MCF 10A (cell line): ENCODE measurements around the gene PLAAT5. TPM values are rescaled to one million over a fixed set of nuclear protein-coding genes. Genes with fewer than 3 reads are reported as not detected.
"Not testable (repeated sequence)": the region's sequence is repeated elsewhere in the genome, so short reads cannot be mapped to it uniquely, and the experiment has no call there.

ENCODE experiments used
- BruUV-seq: library from RNA; stranded (reverse); fragments of 400-500 nt; replicated peaks from 2 replicates; lab custom pipeline; 2021; lab: Mats Ljungman, UMichigan
- CTCF ChIA-PET: fragments of 300-600 bp; sonication (Branson Sonifier 250); formaldehyde crosslinking; extraction: SDS; loops from one replicate; lab custom pipeline; 2021; ENCODE audit warnings: antibody characterized with exemption, inconsistent platforms; lab: Yijun Ruan, JAX
- POLR2A ChIA-PET: fragments of 300-600, 350-650 bp; sonication (Branson Sonifier 250); formaldehyde crosslinking; extraction: SDS; loops from one replicate; lab custom pipeline; 2020; ENCODE audit warnings: antibody characterized with exemption, inconsistent platforms; lab: Yijun Ruan, JAX
- DNase-seq: peaks from one replicate; pipeline ENCODE4 v3.0.0-alpha.2; 2018; ENCODE audit not compliant: unreplicated experiment
- H3K27ac Mint-ChIP-seq: one replicate; pipeline ENCODE4 v1.8.0; 2022; ENCODE audit warnings: mild to moderate bottlenecking, low read depth, mixed read lengths; ENCODE audit not compliant: unreplicated experiment
- H3K27me3 Mint-ChIP-seq: one replicate; pipeline ENCODE4 v1.8.0; 2022; ENCODE audit warnings: mixed read lengths; ENCODE audit not compliant: insufficient read depth, unreplicated experiment
- H3K36me3 Mint-ChIP-seq: one replicate; pipeline ENCODE4 v1.8.0; 2022; ENCODE audit warnings: mild to moderate bottlenecking, moderate library complexity, mixed read lengths; ENCODE audit not compliant: insufficient read depth, unreplicated experiment
- H3K4me1 Mint-ChIP-seq: one replicate; pipeline ENCODE4 v1.8.0; 2022; ENCODE audit warnings: mixed read lengths; ENCODE audit not compliant: insufficient read depth, unreplicated experiment
- H3K4me3 Mint-ChIP-seq: one replicate; pipeline ENCODE4 v1.8.0; 2022; ENCODE audit warnings: mild to moderate bottlenecking, moderate library complexity, mixed read lengths; ENCODE audit not compliant: unreplicated experiment
- H3K9me3 Mint-ChIP-seq: one replicate; pipeline ENCODE4 v1.8.0; 2022; ENCODE audit warnings: mixed read lengths; ENCODE audit not compliant: unreplicated experiment
- CTCF ChIP-seq: fragments of 200-600 bp; IDR thresholded peaks from one replicate; pipeline ENCODE4 v1.8.0; 2022; ENCODE audit warnings: antibody characterized with exemption, mild to moderate bottlenecking; ENCODE audit not compliant: unreplicated experiment
- intact Hi-C: fragments of 100-400 bp; cut with micrococcal nuclease; formaldehyde crosslinking; loops from 2 replicates; pipeline ENCODE4 v1.14.1; 2022
- total RNA-seq: library from RNA; stranded (reverse); gene quantifications from 2 replicates; pipeline ENCODE4 v1.2.3, GENCODE V29; 2022

The PLAAT5 gene
- total RNA-seq, 1 experiment from 2014 or later = not detected

DNA sequence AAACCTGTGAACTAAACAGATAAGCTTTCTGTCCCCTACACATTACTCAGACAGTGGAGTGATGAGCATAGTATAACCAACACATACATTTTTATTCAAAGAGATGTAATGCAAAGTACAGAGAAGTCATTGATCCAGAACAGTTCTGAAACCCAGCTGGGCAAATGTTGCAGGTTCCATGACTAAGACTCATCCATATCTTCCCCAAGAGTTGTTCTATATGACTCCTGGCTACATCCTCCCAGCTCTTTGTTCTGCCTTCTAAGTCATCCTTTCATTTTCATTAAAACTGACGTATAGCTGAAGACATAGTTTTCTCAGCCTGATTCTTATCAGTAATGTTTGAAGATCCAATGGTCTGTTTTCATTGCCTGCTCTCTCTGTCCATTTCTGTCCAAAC lies 47.3 kb downstream of the PLAAT5 start:
- no peak for TF ChIP-seq CTCF
- Mint-ChIP-seq H3K4me3 (no peak overlapping the region), H3K4me1 (peaks cover 6% of the 10 kb centered on the region), H3K27me3 (peaks cover 37% of the 10 kb centered on the region), H3K9me3 (no peaks in the 10 kb centered on the region), H3K27ac (no peak overlapping the region), H3K36me3 (no peaks in the 10 kb centered on the region)
- intact Hi-C loops = no loop called here
- no TSS peak for BruUV-seq
- POLR2A ChIA-PET = no interaction called here
- no peak for DNase-seq
- CTCF ChIA-PET = no interaction called here

DNA sequence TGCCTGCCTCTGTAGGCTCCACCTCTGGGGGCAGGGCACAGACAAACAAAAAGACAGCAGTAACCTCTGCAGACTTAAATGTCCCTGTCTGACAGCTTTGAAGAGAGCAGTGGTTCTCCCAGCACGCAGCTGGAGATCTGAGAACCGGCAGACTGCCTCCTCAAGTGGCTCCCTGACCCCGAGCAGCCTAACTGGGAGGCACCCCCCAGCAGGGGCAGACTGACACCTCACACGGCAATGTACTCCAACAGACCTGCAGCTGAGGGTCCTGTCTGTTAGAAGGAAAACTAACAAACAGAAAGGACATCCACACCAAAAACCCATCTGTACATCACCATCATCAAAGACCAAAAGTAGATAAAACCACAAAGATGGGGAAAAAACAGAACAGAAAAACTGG lies 55.1 kb downstream of the PLAAT5 start:
- BruUV-seq, H3K27ac Mint-ChIP-seq, H3K4me3 Mint-ChIP-seq, intact Hi-C loops, H3K9me3 Mint-ChIP-seq, CTCF ChIA-PET, H3K36me3 Mint-ChIP-seq, POLR2A ChIA-PET, DNase-seq, H3K4me1 Mint-ChIP-seq: not testable (repeated sequence)
- H3K27me3 Mint-ChIP-seq = peaks cover 44% of the 10 kb centered on the region

DNA sequence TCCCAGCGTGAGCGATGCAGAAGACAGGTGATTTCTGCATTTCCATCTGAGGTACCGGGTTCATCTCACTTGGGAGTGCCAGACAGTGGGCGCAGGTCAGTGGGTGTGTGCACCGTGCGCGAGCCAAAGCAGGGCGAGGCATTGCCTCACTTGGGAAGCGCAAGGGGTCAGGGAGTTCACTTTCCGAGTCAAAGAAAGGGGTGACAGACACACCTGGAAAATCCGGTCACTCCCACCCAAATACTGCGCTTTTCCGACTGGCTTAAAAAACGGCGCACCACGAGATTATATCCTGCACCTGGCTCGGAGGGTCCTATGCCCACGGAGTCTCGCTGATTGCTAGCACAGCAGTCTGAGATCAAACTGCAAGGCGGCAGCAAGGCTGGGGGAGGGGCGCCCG lies 55.6 kb downstream of the PLAAT5 start:
- H3K27ac Mint-ChIP-seq, H3K4me3 Mint-ChIP-seq, intact Hi-C loops, CTCF ChIA-PET, BruUV-seq, H3K36me3 Mint-ChIP-seq, POLR2A ChIA-PET, H3K9me3 Mint-ChIP-seq, DNase-seq, H3K4me1 Mint-ChIP-seq: not testable (repeated sequence)
- peaks cover 44% of the 10 kb centered on the region for H3K27me3 Mint-ChIP-seq

DNA sequence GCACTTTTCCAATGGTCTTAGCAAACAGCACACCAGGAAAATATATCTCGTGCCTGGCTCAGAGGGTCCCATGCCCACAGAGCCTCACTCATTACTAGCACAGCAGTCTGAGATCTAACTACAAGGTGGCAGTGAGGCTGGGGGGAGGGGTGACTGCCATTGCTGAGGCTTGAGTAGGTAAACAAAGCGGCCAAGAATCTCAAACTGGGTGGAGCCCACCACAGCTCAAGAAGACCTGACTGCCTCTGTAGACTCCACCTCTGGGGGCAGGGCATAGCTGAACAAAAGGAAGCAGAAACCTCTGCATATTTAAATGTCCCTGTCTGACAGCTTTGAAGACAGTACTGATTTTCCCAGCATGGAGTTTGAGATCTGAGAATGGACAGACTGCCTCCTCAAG lies 60.2 kb downstream of the PLAAT5 start:
- BruUV-seq, H3K27ac Mint-ChIP-seq, H3K4me3 Mint-ChIP-seq, intact Hi-C loops, H3K4me1 Mint-ChIP-seq, DNase-seq, H3K36me3 Mint-ChIP-seq, H3K9me3 Mint-ChIP-seq: not testable (repeated sequence)
- CTCF ChIA-PET = interaction anchor here (0.8 kb wide), 1 partner anchor 218 kb away, joined by 4 read pairs; no protein-coding TSS in a partner anchor
- POLR2A ChIA-PET = interaction anchor here (1.0 kb wide), 1 partner anchor 38 kb away, joined by 3 read pairs; no protein-coding TSS in a partner anchor
- H3K27me3 Mint-ChIP-seq = peaks cover 49% of the 10 kb centered on the region

DNA sequence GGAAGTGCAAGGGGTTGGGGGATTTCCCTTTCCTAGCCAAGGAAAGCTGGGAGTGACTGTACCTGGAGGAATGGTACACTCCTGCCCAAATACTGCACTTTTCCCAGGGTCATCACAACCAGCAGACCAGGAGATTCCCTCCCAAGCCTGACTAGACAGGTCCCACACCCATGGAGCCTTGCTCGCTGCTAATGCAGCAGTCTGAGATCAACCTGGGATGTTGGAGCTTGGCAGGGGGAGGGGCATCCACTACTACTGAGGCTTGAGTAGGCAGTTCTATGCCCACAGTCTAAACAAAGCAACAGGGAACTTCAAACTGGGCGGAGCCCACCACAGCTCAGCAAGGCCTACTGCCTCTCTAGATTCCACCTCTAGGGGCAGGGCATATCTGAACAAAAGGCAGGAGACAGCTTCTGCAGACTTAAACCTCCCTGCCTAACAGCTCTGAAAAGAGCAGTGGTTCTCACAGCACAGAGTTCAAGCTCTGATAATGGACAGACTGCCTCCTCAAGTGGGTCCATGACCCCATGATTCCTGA lies 62.9 kb downstream of the PLAAT5 start:
- Mint-ChIP-seq H3K27ac (no peak overlapping the region), H3K4me3 (no peak overlapping the region), H3K36me3 (no peaks in the 10 kb centered on the region), H3K27me3 (peaks cover 30% of the 10 kb centered on the region), H3K9me3 (no peaks in the 10 kb centered on the region), H3K4me1 (no peaks in the 10 kb centered on the region)
- no peak for DNase-seq
- intact Hi-C loops = no loop called here
- POLR2A ChIA-PET = no interaction called here
- CTCF ChIA-PET = interaction anchor here (0.7 kb wide), 1 partner anchor 408 kb away, joined by 3 read pairs; no protein-coding TSS in a partner anchor
- no TSS peak for BruUV-seq
- no peak for TF ChIP-seq CTCF
